Tibial nerve (tissue), 4 donors: ENCODE measurements around the gene GAPDHS.

Experiments used
- EP300 ChIP-seq, 2 donors: sonication (generic); formaldehyde crosslinking; IDR thresholded peaks; one replicate each; pipeline ENCODE4 v1.6.1; 2017; ENCODE audit warnings: antibody characterized with exemption in 2 of 2, mild to moderate bottlenecking in 1 of 2
- TF ChIP-seq, protein P1 (sequence below), 5 experiments: fragments of 200-600 bp in 3 of 5; fragments of 450-650 bp in 2 of 5; sonication (generic) in 3 of 5; IDR thresholded peaks; one replicate each; pipeline ENCODE4 v1.5.1; 2016 to 2019; ENCODE audit warnings: antibody characterized with exemption in 5 of 5, mild to moderate bottlenecking in 3 of 5, moderate library complexity in 2 of 5

GRCh38 chr19:35562776-35563175, 29.5 kb downstream of the GAPDHS start:
- TF ChIP-seq, protein P1, sequence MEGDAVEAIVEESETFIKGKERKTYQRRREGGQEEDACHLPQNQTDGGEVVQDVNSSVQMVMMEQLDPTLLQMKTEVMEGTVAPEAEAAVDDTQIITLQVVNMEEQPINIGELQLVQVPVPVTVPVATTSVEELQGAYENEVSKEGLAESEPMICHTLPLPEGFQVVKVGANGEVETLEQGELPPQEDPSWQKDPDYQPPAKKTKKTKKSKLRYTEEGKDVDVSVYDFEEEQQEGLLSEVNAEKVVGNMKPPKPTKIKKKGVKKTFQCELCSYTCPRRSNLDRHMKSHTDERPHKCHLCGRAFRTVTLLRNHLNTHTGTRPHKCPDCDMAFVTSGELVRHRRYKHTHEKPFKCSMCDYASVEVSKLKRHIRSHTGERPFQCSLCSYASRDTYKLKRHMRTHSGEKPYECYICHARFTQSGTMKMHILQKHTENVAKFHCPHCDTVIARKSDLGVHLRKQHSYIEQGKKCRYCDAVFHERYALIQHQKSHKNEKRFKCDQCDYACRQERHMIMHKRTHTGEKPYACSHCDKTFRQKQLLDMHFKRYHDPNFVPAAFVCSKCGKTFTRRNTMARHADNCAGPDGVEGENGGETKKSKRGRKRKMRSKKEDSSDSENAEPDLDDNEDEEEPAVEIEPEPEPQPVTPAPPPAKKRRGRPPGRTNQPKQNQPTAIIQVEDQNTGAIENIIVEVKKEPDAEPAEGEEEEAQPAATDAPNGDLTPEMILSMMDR (IDR thresholded peaks at IDR 0.05), result no peak
- no peak for TF ChIP-seq EP300 (IDR thresholded peaks at IDR 0.05)
